Right renal cortex interstitium (tissue), 3 donors: Measurements from ENCODE around the gene SMIM29. TPM values are rescaled to one million over a fixed set of nuclear protein-coding genes. Genes with fewer than 3 reads are reported as not detected.
"Not testable (repeated sequence)": the region's sequence is repeated elsewhere in the genome, so short reads cannot be mapped to it uniquely, and the experiment has no call there.

ENCODE experiments used
- DNase-seq, 3 donors: peaks; one replicate each; pipeline ENCODE4 v3.0.0-alpha.2; 2013; ENCODE audit warnings: low read depth in 3 of 3, low spot score in 2 of 3
- polyA plus RNA-seq, 3 donors: library from polyadenylated mRNA; unstranded; fragments of 120-200 nt; gene quantifications; one replicate each; pipeline ENCODE4 v1.2.1, GENCODE V29; 2013; ENCODE audit not compliant: insufficient read length in 3 of 3

Gene SMIM29
- polyA plus RNA-seq, 3 donors = 12.4 to 14.1 (median 13.3) TPM

DNA sequence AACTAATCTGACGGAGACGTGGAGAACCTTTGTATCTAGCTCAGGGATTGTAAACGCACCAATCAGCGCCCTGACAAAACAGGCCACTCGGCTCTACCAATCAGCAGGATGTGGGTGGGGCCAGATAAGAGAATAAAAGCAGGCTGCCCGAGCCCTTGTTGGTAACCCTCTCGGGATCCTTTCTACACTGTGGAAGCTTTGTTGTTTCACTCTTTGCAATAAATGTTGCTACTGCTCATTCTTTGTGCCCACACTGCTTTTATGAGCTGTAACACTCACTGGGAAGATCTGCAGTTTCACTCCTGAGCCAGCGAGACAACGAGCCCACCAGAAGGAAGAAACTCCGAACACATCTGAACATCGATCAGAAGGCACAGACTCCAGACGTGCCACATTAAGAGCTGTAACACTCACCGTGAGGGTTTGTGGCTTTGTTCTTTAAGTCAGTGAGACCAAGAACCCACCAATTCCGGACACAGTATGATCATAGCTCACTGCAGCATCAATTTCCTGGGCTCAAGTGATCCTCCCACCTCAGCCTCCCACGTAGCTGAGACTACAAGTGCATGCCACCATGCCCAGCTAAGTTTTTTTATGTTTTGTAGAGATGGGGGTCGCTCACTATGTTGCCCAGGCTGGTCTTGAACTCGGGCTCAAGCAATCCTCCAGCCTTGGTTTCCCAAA, 21.0 kb upstream of the SMIM29 start:
- DNase-seq = not testable (repeated sequence)

- DNase-seq = not testable (repeated sequence)
Measured at GRCh38 chr6:34269132-34269531, 20.3 kb upstream of the SMIM29 start.

GRCh38 chr6:34267746-34268145, 18.9 kb upstream of the SMIM29 start:
- DNase-seq = no peak

GRCh38 chr6:34263484-34263883, 14.7 kb upstream of the SMIM29 start:
- not testable (repeated sequence) for DNase-seq

DNA sequence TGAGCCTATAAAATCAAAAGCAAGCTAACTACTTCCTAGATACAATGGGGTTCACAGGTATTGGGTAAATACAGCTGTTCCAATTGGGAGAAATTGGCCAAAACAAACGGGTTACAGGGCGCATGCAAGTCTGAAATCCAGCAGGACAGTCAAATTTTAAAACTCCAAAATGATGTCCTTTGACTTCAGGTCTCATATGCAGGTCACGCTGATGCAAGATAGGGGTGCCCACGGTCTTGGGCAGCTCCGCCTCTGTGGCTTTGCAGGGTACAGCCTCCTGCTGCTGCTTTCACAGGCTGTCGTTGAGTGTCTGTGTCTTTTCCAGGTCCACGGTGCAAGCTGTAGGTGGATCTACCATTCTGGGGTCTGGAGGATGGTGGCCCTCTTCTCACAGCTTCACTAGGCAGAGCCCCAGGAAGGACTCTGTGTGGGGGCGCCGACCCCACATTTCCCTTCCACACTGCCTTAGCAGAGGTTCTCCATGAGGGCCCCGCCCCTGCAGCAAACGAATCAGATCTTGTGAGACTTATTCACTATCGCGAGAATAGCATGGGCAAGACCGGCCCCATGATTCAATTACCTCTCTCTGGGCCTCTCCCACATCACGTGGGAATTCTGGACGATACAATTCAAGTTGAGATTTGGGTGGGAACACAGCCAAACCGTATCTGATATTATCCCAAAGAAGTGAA, 11.9 kb upstream of the SMIM29 start:
- no peak for DNase-seq

DNA sequence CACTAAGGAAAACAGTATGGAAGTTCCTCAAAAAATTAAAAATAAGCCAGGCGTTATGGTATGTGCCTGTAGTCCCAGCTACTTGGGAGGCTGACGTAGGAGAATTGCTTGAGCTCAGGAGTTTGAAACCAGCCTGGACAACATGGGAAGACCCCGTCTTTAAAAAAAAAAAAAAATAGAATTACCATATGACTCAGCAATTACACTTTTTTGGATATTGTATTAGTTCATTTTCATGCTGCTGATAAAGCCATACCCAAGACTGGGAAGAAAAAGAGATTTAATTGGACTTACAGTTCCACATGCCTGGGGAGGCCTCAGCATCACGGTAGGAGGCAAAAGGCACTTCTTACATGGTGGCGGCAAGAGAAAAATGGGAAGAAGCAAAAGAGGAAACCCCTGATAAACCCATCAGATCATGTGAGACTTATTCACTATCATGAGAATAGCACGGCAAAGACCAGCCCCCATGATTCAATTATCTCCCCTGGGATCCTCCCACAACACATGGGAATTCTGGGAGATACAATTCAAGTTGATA, 10.8 kb upstream of the SMIM29 start:
- DNase-seq = no peak

- not testable (repeated sequence) for DNase-seq
Measured at GRCh38 chr6:34252395-34252794, 3.6 kb upstream of the SMIM29 start.

- no peak for DNase-seq
Measured at GRCh38 chr6:34249469-34250261, 859 bp upstream of the SMIM29 start.

GRCh38 chr6:34248198-34248726, 544 bp downstream of the SMIM29 start:
- DNase-seq = no peak

DNA sequence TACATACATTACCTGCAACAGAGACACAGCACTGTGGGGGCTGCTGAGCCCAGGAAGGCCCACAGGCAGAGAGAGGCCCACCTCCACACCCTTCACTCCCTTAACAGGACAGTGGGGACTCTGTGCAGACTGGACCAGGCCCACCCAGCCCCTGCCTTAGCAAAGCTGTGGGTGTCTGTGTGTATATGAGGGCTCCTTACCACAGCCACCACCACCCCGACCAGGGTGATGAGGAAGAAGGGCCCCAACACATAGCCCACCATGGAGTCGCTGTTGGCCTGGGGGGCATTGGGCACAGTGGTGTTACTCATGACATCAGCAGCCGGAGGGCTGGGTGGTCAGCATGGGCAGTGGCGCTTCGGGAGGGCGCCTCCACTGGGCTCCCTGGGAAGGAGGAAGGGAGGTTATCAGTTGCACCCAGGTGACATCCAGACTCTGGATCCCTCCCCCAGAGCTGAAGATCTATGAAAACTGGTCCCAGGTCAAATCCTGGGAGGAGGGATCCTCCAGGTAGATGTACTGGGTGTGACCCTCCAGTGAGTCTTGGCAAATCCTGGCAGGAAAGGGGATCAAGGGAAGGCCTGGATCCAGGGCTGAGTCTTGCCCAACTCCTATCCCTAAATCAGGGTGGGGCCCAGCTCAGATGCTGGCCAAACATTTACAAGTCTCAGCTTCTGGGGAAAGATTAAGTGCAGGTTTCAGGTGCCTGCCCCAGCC, 1.2 kb downstream of the SMIM29 start:
- DNase-seq = no peak

- no peak for DNase-seq
Measured at GRCh38 chr6:34246563-34247391, 2.0 kb downstream of the SMIM29 start.

- DNase-seq = no peak
Measured at GRCh38 chr6:34246249-34246562, 2.6 kb downstream of the SMIM29 start.

DNA sequence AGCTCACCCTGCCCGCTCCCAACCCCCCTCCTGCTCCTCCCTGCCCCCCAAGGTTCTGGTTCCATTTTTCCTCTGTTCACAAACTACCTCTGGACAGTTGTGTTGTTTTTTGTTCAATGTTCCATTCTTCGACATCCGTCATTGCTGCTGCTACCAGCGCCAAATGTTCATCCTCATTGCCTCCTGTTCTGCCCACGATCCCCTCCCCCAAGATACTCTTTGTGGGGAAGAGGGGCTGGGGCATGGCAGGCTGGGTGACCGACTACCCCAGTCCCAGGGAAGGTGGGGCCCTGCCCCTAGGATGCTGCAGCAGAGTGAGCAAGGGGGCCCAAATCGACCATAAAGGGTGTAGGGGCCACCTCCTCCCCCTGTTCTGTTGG, 3.1 kb downstream of the SMIM29 start:
- DNase-seq = not testable (repeated sequence)

- DNase-seq = not testable (repeated sequence)
Measured at GRCh38 chr6:34245032-34245760, 3.6 kb downstream of the SMIM29 start.

DNA sequence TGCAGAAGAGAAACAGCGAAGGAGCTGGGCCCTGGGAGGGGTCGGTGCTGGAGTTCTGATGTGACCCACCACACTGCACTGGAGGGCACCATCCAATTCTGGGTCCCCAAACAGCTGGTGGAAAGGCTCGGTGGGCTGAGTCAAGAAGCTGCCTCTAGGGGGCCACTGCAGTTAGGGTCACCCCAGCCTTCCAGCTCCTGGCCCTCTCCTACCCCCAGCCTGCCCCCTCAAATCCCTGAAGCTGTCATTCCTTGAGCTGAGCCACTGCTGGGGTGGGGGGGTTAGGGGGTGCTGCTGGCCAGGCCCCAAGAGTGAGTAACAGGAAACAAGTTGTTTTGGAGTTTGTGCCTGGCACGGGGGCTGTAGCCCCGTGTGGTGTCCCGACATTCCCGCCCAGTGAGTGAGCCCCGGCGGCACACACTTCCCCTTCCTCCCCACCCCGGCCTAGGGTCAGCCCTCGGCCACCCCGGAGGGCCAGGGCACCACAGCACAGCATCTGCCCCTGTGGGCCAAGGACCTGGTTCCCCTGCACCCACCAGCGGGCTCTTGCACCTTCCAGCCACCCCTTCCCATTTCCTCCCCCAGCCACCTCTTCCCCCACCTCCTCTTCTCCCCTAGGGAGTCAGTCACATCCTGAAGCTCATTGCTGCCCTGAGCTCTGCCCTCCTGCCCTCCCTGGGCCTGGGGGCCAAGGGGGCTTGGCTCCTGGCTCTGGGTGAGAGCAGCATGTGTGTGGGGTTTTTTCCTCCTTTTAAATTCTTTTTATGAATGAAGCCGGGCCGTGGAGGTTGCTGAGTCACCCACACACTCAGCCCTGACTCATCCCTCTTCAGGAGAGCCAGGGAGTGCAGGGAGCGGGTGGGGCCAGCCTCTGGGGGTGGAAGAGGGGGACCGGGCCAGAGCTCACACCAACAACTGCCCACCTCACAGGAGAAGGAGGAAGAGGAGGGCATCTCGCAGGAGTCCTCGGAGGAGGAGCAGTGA, 4.6 kb downstream of the SMIM29 start:
- DNase-seq = no peak

DNA sequence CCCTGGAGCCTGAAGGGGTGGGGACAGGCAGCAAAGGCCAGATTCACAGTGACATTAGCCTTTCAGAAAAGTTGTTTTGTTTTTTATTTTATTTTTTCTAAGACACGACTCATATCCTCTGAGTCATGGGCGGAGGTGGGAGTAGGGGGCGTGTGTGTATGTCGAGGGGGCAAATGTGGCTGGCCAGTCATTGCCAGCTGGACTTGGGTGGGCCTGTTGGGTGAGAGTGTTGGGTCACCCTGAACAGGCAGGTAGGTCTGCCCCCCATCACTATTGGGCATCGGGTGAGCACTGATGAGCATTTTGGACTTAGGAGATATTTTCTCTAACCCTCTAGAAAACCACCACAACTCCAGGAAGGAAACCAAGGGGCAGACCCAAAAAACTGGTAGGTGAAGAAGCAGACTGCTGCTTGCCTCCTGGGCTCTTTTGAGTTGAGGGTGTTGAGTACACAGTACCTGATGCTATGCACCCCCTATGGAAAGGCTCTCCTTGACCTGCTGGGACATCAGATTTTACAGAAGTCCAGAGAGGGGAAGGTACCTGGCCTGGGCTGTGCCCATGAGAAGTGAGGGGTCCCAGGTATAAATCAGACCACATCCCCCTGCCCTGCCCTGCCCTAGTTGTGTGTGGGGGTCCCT, 5.6 kb downstream of the SMIM29 start:
- no peak for DNase-seq
